22Rv1 (cell line): ENCODE results near the gene GET3.

ENCODE experiments used
- ZFX ChIP-seq: fragments of 450-650 bp; IDR thresholded peaks from 2 replicates; pipeline ENCODE4 v1.6.1; 2017; ENCODE audit warnings: antibody characterized with exemption, borderline replicate concordance
- TF ChIP-seq, protein P1 (sequence below): fragments of 450-650 bp; IDR thresholded peaks from 2 replicates; pipeline ENCODE4 v1.5.1; 2017; ENCODE audit warnings: mild to moderate bottlenecking

DNA sequence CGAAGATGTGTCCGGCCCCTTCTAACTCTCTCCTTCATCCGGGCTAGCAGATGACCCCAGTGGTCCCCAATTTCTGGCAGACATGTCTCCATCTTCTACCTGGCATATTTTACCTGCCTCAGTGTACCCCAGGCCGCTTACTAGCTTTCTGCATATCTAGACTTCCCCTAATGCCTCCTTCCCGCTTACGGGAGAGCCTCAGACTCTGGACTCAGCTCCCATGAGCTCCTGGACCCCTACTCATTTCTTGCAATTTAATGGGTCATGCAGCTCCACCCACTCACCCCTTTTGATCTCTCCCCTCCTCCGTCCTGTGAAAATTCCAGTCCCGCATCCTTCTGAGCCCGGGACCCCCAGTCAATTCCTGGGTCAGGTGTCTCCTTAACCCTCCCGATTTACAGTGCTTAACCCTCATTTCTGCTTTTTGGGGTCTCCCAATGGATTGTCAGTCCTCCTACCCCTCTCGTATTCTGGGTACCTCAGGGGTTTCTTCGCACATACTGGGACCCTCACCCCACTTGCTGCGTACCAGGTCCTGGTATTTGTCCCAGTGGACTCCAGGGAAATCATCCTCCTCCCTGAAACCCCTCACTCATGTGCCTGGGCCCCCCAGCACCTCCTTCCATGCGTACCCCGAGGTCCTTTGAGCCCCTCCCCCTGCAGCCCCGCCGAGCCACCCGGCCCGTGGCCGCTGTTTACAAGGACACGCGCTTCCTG lies 53.5 kb downstream of the GET3 start:
- TF ChIP-seq, protein P1, sequence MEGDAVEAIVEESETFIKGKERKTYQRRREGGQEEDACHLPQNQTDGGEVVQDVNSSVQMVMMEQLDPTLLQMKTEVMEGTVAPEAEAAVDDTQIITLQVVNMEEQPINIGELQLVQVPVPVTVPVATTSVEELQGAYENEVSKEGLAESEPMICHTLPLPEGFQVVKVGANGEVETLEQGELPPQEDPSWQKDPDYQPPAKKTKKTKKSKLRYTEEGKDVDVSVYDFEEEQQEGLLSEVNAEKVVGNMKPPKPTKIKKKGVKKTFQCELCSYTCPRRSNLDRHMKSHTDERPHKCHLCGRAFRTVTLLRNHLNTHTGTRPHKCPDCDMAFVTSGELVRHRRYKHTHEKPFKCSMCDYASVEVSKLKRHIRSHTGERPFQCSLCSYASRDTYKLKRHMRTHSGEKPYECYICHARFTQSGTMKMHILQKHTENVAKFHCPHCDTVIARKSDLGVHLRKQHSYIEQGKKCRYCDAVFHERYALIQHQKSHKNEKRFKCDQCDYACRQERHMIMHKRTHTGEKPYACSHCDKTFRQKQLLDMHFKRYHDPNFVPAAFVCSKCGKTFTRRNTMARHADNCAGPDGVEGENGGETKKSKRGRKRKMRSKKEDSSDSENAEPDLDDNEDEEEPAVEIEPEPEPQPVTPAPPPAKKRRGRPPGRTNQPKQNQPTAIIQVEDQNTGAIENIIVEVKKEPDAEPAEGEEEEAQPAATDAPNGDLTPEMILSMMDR: no peak
- TF ChIP-seq ZFX: no peak
